K562 (cell line): ENCODE measurements around the gene BHMT2. TPM values are rescaled to one million over a fixed set of nuclear protein-coding genes. Genes with fewer than 3 reads are reported as not detected.

ENCODE experiments used
- BRF1 ChIP-seq: IDR thresholded peaks from 3 replicates; pipeline ENCODE4 v1.6.1; 2011; ENCODE audit warnings: borderline replicate concordance, mild to moderate bottlenecking; ENCODE audit not compliant: insufficient read length; ENCODE audit errors: extremely low read depth
- CHCHD3 ChIP-seq: fragments of 250-450 bp; sonication (Bioruptor Pico); IDR thresholded peaks from 2 replicates; pipeline ENCODE4 v2.1.2; 2022; ENCODE audit warnings: mild to moderate bottlenecking
- E2F3 ChIP-seq: fragments of 250-450 bp; sonication (Bioruptor Pico); IDR thresholded peaks from 2 replicates; pipeline ENCODE4 v1.4.0; 2020; ENCODE audit warnings: mild to moderate bottlenecking
- EWSR1 ChIP-seq: fragments of 450-650 bp; IDR thresholded peaks from 2 replicates; pipeline ENCODE4 v1.6.1; 2018; ENCODE audit warnings: borderline replicate concordance, mild to moderate bottlenecking, low read depth, moderate library complexity; ENCODE audit not compliant: partially characterized antibody
- HBP1 ChIP-seq: fragments of 450-650 bp; formaldehyde crosslinking; IDR thresholded peaks from 2 replicates; pipeline ENCODE4 v1.4.0; 2022; ENCODE audit warnings: missing genetic modification characterization
- HDAC3 ChIP-seq: fragments of 450-650 bp; IDR thresholded peaks from 2 replicates; pipeline ENCODE4 v1.6.1; 2018; ENCODE audit warnings: borderline replicate concordance, mild to moderate bottlenecking, moderate library complexity; ENCODE audit not compliant: partially characterized antibody
- HMBOX1 ChIP-seq: sonication (generic); IDR thresholded peaks from 2 replicates; pipeline ENCODE4 v1.6.1; 2016
- MYBL2 ChIP-seq, 2 experiments: fragments of 450-650 bp in 1 of 2; sonication (generic) in 1 of 2; formaldehyde crosslinking in 1 of 2; IDR thresholded peaks; 2 replicates each; pipeline versions ENCODE4 v1.6.1 to v1.8.1; 2017 to 2022; ENCODE audit warnings: borderline replicate concordance in 1 of 2, inconsistent platforms in 1 of 2, low read depth in 1 of 2, mild to moderate bottlenecking in 1 of 2, missing genetic modification reagents in 1 of 2, moderate library complexity in 1 of 2
- NFYB ChIP-seq: IDR thresholded peaks from 2 replicates; pipeline ENCODE4 v1.6.1; 2011; ENCODE audit warnings: mild to moderate bottlenecking, moderate library complexity; ENCODE audit not compliant: insufficient read length; ENCODE audit errors: extremely low read depth
- NR0B1 ChIP-seq: fragments of 450-650 bp; IDR thresholded peaks from one replicate; pipeline ENCODE4 v1.6.1; 2018; ENCODE audit warnings: mild to moderate bottlenecking, moderate library complexity; ENCODE audit not compliant: partially characterized antibody
- SNIP1 ChIP-seq: fragments of 450-650 bp; IDR thresholded peaks from 2 replicates; pipeline ENCODE4 v1.7.1; 2017; ENCODE audit warnings: low read depth, mild to moderate bottlenecking
- SRSF3 ChIP-seq: fragments of 200-400 bp; formaldehyde crosslinking; IDR thresholded peaks from 2 replicates; pipeline ENCODE4 v1.6.1; 2016; ENCODE audit warnings: mild to moderate bottlenecking, low read length, moderate library complexity; ENCODE audit not compliant: insufficient read depth
- SRSF7 ChIP-seq: fragments of 200-400 bp; formaldehyde crosslinking; optimal IDR thresholded peaks from 2 replicates; pipeline ENCODE3; 2017; ENCODE audit warnings: mild to moderate bottlenecking, low read depth, low read length
- STAT6 ChIP-seq: sonication (generic); formaldehyde crosslinking; IDR thresholded peaks from 2 replicates; pipeline ENCODE4 v1.8.1; 2023; ENCODE audit warnings: mild to moderate bottlenecking, missing genetic modification reagents
- THAP7 ChIP-seq: fragments of 250-450 bp; sonication (Bioruptor Pico); IDR thresholded peaks from 2 replicates; pipeline ENCODE4 v1.5.0; 2021
- ZNF140 ChIP-seq: fragments of 250-450 bp; sonication (Bioruptor Pico); IDR thresholded peaks from 2 replicates; pipeline ENCODE4 v1.8.0; 2021; ENCODE audit warnings: moderate library complexity, mild to moderate bottlenecking, inconsistent platforms
- ZNF408 ChIP-seq: fragments of 250-450 bp; sonication (Bioruptor Pico); IDR thresholded peaks from 2 replicates; pipeline ENCODE4 v1.4.0; 2020; ENCODE audit warnings: low read depth, mild to moderate bottlenecking, moderate library complexity
- ZNF655 ChIP-seq: fragments of 250-450 bp; sonication (Bioruptor Pico); IDR thresholded peaks from 2 replicates; pipeline ENCODE4 v1.5.0; 2021
- polyA plus RNA-seq, 8 experiments: library from polyadenylated mRNA; depleted of rRNA in 4 of 8; stranded (reverse) in 5 of 8; unstranded in 3 of 8; fragments of >200 nt; fragmentation: Nextera tagmentation in 2 of 8; fragmentation: Illumina TruSeq in 1 of 8; extraction: Ambion mirVana in 2 of 8; extraction: Trizol in 1 of 8; gene quantifications; 2 replicates each; pipeline versions ENCODE4 v1.2.1 to v1.2.3, GENCODE V29; 2011 to 2014; ENCODE audit warnings: inconsistent platforms in 1 of 8, missing spikeins in 1 of 8
- total RNA-seq, 7 experiments: library from RNA; depleted of rRNA in 6 of 7; stranded (reverse); fragments of >200 nt in 6 of 7; fragmentation: Illumina TruSeq in 2 of 7; extraction: Trizol in 2 of 7; gene quantifications; 2 replicates each; pipeline versions ENCODE4 v1.2.1 to v1.2.3, GENCODE V29; 2011 to 2021; ENCODE audit warnings: low replicate concordance in 1 of 7

BHMT2 gene
- total and polyA plus RNA-seq, 9 of the 15 experiments (the other 6 are each of a cell fraction or from before 2014, with no cell fraction given) = not detected

GRCh38 chr5:79133657-79134451 is 64.3 kb downstream of the BHMT2 start (continued):
- TF ChIP-seq MYBL2 (IDR thresholded peaks at IDR 0.05; ENCODE audit: low read depth) = peak; percentile 68; the same call in 1 of the 2 replicates
- no peak for TF ChIP-seq MYBL2 (CRISPR knock-in tag; IDR thresholded peaks at IDR 0.05; ENCODE audit: borderline replicate concordance)
- no peak for TF ChIP-seq ZNF655 (CRISPR knock-in tag)
- TF ChIP-seq EWSR1 = no peak
- TF ChIP-seq HMBOX1 = no peak
- no peak for TF ChIP-seq HBP1 (CRISPR knock-in tag)
- TF ChIP-seq NFYB = no peak
- no peak for TF ChIP-seq ZNF140 (CRISPR knock-in tag)
- no peak for TF ChIP-seq CHCHD3 (CRISPR knock-in tag)
- TF ChIP-seq STAT6 (CRISPR knock-in tag) = no peak
- no peak for TF ChIP-seq SRSF7
- no peak for TF ChIP-seq E2F3
- TF ChIP-seq SNIP1 = no peak
- no peak for TF ChIP-seq ZNF408 (CRISPR knock-in tag)
- TF ChIP-seq THAP7 (CRISPR knock-in tag) = no peak
- TF ChIP-seq BRF1 = no peak
- no peak for TF ChIP-seq NR0B1
- no peak for TF ChIP-seq HDAC3
- TF ChIP-seq SRSF3 = no peak
